Activated CD4-positive, alpha-beta T cell treated with anti-CD3 and anti-CD28 coated beads, Interleukin-2, amount 50 U/mL, for 24 hours (primary cell): ENCODE measurements around the gene SOX6.

ENCODE experiments used
- DNase-seq, 2 donors: peaks; one replicate each; pipeline ENCODE4 v3.0.0-alpha.2; 2020; ENCODE audit warnings: low read depth in 1 of 2, low spot score in 1 of 2

SOX6 gene

DNA sequence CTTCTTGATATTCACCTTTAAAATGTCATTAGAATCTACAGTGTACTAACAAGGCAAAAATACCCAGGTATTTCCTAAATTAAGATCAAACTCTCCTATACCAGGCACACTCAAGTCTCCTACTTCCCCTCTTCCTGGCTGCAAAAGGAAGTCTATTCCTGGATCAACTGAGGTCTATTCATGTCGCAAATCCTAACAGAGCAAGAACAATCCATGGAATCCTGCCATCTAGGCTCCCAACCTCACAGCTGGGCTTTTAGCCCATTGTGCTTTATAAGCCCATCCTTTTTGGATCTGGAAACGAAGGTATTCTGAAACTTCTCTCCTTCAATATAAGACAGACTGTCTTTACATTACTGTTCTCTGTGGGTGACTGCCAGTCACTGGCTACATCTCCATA lies 161.8 kb downstream of the SOX6 start:
- DNase-seq, result no peak

DNA sequence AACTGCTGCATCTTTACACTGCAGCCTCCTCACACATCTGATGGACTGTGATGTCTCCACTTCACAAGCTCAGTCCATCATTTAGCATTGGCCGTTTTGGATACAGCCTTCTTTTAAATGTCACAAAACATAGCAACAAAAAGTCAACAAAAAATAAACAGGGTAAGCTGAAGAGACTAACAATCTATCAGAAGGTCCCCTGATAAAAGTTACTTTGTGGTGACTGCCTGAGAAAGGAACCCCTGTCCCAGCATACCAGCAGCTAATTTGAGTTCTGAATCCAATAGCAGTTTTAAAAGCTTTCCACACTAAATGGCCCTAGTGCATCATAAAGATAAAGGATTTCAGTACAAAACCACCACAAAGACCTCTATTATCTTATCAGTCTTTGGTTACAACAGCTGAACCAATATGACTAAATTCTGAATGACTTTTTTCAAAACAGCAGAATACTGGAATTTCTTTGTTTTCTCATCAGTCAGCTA lies 162.4 kb downstream of the SOX6 start:
- no peak for DNase-seq

DNA sequence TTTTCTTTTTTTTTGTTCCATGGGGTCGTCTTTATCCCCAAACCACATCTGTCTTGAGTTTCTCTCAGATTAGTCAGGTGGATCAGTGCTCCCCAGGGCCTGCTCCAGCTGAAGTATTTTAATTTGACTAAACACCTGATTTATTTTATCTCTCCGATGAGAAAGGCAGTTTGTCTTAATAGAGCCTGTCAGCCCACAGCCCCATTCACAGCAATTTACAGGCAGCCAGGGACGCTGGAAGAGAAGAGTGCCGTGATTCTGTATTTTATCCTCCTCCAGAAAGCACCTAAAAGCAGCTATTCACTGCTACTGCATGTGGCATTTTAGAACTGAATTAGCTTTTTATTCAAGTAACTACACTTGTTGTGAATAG lies 164.5 kb downstream of the SOX6 start:
- DNase-seq, result no peak

GRCh38 chr11:16191212-16191867 lies 165.0 kb downstream of the SOX6 start:
- no peak for DNase-seq

- DNase-seq, result no peak
These were observed 169.7 kb downstream of the SOX6 start for GRCh38 chr11:16186680-16187079.

DNA sequence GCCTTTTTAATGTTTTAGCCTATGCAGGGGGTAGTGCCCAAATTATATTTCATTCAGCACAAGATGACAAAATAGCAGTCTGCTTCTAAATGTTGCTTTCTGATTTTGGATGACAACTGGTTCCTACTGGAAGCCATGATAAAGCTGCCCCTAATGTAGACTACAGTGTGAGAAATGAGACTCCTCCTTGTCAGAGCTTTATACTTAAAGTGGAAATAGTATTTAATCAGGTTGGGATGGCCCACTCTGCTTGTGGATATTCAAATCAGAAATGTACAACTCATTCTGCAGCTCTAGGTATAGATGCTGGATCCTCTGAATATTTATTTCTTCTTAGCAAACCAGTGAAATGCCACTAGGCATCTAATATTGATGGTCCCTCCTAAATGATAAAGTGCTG lies 171.3 kb downstream of the SOX6 start:
- DNase-seq, result no peak

DNA sequence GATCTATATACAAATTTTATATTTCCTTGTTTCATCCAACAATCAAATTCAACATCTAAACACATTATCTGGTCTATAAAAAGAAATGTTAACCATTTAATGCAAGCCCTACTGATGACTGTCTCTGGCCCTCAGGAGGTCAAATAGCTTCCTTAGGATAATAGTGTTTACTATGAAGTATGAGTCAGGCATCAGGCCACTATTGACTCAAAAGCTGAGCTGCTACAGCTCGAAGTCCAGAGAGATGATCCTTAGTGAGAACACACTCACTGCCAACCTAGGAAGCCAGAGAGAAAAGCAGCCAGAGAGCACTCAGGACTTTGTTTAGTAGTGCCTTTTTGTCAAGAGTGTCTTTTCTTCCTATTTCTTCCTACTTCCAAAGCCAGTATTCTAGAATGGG lies 171.8 kb downstream of the SOX6 start:
- no peak for DNase-seq

DNA sequence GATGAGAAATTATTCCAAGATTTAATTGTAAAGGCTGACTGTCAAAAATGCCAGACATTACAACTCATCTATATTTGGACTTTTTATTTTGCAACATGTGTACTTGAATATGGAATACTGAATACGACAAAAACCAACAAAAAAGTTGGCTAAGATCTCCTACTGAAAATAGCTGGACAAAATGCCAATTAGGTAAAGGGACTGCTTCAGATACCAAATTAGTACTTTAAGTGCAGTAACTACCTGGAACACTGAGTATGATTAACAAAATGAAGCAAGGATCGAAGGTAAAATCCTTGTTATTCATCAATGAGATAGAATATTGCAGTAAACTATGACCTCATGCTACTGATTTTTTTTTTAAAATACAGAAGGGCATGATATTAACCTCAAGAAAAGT lies 173.8 kb downstream of the SOX6 start:
- DNase-seq, result no peak

- DNase-seq, result no peak
These were observed 175.5 kb downstream of the SOX6 start for GRCh38 chr11:16180868-16181267.

GRCh38 chr11:16179676-16180075 lies 176.7 kb downstream of the SOX6 start:
- DNase-seq, result no peak

DNA sequence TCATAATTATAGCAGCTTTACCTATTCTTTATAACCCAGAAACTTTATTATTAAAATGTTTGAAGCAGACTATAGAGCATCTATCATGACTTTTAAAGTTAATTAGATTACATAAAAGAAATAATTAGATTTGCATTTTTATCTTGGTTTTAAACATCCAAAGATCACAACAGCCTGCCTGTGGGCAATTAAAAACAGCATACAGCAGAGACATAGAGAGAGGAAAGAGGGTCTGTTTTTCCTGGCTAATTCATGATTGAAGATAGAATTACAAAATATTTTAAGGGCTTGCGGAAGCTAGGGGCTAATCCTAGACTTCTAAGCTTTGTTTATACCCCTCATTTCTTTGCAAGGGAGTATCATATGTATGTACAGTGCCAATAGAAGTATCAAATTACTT lies 178.1 kb downstream of the SOX6 start:
- DNase-seq, result no peak

- no peak for DNase-seq
These were observed 178.7 kb downstream of the SOX6 start for GRCh38 chr11:16177688-16178087.

GRCh38 chr11:16173798-16174197 lies 182.5 kb downstream of the SOX6 start:
- DNase-seq, result no peak

GRCh38 chr11:16171882-16172281 lies 184.5 kb downstream of the SOX6 start:
- no peak for DNase-seq

- no peak for DNase-seq
These were observed 186.1 kb downstream of the SOX6 start for GRCh38 chr11:16169956-16170847.

GRCh38 chr11:16169541-16169940 lies 186.8 kb downstream of the SOX6 start:
- no peak for DNase-seq

DNA sequence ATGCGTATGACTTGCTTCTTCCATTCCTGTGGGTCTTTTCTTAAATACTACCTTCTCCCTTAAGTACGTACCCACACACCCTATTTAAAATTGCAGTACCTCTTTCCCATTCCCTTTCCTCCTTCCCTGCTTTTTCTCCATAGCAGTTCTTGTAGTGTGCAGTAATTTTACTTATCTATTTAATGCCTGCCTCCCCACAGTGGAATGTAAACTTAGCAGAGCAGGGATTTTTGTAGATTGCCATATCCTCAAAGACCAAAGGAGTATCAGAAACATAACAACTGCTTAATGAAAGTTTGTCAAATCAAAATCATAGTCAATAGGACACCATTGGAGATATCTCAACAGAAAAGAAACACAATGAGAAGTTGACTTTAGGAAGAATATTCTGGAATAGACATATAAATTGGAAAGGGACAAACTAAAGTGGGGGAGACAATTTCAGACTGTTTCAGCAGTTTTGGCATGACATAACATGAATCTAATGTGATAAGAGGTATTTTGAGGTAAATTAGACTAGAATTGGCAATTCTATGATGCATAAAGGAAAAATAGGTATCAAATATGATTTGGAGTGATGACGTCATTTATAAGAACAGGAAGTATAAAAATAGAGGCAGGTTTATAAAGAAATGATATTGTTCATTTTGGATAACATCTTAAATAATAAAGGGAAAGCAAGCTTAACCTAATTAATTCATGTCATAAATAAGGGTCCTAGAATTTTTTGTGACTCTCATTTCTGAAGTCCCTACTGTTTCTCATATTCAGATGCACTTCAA lies 188.4 kb downstream of the SOX6 start:
- no peak for DNase-seq

DNA sequence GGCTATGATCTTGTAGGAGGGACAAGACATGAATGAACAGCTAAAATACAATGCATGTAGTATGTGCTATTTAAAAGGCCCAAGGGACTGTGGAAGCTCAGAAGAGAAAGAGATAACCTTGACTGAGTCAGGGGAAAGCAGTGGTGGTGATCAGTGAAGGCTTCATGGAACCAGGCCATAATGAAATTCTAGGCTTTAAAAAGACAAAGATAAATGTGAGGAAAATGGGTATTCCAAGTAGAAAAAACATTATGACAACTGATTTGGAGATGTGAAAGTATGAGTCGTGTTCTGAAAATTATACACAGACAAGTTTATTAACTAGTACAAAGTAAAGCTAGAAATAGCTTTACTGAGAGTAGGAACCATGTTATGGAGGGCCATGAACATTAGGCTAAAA lies 189.8 kb downstream of the SOX6 start:
- no peak for DNase-seq

DNA sequence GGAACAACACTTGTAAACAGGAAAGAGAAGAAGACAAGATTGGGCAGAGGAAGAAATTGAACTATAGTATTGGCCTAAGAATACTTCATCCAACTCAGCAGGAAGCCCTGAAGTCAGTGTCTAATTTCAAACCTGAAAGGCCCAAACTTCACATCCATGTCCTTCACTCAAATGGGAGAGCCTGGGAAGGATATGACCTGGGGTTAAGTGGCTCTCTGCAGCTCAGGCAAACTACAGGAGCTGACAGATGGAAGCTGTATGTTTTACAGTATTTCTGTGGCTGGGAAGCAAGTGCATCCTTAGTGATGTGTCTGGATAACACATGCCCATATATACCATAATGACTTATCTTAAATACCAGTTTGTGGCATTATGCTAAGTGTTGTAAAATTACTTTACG lies 196.2 kb downstream of the SOX6 start:
- DNase-seq, result no peak

DNA sequence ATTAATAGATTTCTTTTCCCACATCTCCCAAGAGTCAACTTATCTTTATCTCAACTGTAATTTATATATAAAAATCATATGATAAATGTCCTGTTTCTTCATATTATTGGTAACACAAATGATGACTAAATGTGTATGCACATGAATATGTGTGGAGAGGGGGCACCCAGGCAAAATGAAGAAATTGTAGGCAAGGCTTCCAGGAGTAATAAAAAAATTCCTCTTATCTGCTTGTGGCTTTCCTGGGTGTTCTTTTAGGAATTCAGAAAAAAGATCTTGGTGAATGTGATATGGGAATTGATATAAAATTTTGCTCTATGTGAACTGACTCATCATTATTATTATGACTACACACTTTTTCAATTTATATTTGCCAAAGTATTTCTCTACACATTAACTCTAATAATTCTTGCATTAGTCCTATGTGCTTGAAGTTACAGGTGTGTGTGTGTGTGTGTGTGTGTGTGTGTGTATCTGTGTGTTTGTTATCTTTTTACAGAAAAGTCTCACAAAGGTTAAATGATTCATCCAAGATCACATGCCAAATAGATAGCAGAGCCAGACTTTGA lies 197.8 kb downstream of the SOX6 start:
- no peak for DNase-seq

GRCh38 chr11:16157327-16157726 lies 199.0 kb downstream of the SOX6 start:
- DNase-seq, result no peak
